Measurements from ENCODE around the gene TXNL4B.
A peak's percentile ranks its signal among the peaks of the same experiment; 100 is the strongest.
"Not testable (repeated sequence)": the region's sequence is repeated elsewhere in the genome, so short reads cannot be mapped to it uniquely, and the experiment has no call there.

The TXNL4B gene

DNA sequence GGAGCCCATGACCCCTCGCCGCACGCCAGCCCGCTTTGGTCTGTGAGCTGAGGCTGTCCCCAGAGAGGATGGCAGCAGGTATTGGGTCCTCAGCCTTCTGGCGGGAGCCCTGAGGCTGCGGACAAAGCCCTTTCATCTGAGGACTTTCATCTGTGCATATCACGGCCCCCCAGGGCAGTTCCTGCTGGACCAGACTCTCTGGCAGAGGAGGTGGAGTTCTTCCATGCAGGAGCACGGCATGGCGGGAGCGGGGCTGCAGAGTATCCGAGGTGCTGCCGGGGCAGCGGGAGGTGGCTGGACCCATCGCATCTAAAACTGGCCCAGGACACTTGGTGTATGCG lies 19.0 kb upstream of the TXNL4B start:
- DNase-seq (ENCODE audit: low read depth in 2 of 2) = no peak

DNA sequence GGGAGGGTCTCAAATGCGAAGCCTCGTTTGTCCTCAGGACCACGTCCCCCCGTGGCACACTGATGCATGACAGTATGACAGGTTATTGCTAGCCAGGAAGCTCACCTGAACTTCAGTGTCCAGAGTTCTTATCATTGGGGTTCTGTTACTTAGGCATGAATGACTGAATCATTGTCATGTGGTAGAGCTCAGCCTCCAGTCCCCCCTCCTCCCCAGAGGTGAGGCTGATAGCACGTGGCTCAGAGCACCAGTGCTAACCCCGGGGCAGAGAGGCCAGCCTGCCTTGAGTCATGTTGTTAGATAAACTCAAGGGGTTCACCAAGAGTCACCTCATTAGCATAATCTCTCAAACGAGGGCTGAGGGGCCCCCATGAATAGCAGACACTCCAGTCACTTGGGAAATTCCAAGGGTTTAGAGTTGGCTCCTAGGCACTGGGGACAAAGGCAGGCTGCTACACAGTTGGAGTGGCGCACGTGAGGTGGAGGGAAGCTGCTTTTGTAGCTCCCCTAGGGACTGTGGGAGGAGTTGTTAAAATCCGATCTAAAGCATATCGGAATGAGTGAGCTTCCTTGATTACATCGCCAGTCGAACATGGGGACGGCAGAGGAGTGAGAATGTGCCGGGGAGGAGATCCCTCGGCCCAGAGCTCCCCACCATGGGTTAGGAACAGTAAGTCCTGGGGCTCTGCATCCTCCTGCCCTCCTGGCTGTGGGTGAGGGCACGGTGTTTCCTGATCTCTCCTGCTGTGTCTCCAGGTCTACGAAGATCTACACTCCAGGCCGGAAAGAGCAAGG lies 18.4 kb upstream of the TXNL4B start:
- no peak for DNase-seq (ENCODE audit: low read depth in 2 of 2)

DNA sequence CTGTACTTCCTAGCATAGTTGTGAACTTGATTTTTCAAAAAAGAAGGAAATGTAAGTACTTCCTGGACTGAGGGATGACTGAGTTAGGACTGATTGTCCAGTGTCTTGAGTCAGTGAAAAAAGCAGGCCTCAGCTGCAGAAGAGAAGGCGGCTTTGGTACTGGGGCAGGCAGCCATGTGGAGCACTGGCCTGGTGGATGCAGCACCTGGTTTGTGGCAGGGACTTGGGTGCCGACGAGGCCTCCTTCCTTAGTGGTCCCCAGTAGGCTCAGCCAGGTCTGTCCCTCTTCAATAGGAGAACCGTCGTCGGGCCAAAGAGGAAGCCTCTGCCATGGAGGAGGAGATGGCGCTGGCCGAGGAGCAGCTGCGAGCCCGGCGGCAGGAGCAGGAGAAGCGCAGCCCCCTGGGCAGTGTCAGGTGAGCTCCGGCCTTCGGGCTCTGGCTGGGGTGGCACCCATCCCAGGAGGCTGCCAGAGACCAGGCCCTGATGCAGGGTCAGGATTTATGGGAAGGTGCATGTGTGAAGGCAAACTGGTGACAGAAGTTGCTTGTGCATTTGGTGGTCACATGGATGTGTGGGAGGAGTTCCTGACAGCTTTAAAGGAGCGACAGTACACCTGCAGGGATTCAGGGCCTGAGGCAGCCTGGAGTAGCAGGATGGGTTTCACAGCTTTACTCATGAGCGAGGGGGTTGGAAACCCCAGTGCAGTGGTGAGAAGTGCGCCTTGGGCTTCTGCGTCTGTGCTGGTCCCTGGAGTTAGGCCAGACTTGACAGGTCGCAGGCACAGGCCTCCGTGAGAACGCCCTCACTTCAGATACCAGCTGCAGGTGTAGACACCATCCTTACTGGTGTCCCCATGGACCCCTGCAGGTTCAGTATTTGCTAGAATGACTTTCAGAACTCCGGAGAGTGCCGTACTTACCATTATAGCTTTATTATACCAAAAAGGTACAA lies 17.5 kb upstream of the TXNL4B start:
- no peak for DNase-seq (ENCODE audit: low read depth in 2 of 2)

DNA sequence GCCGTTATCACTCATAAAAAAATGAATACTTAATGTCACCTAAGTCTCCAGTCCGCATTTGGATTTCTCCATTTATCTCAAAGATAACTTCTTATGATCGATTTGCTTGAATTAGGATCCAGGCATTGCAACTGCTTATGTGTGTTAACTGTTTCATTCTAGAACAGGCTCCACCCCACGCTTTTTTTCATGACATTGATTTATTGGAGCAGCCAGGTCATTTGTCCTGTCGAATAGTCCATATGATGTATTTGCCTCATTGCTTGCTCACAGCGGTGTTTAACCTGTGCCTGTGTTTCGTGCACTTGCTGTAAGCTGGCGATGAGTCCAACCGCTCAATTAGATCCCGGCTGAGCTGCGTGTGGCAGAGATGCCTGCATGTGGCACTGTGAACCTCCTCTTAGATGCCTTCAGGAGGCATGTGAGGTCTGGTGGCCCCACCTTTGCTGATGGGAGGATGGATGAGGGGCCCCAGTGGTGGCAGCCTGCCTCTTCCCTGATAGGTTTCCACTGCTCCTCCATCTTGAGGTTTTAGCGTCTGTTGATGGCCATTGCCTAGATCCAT lies 16.6 kb upstream of the TXNL4B start:
- DNase-seq (ENCODE audit: low read depth in 2 of 2) = no peak

DNA sequence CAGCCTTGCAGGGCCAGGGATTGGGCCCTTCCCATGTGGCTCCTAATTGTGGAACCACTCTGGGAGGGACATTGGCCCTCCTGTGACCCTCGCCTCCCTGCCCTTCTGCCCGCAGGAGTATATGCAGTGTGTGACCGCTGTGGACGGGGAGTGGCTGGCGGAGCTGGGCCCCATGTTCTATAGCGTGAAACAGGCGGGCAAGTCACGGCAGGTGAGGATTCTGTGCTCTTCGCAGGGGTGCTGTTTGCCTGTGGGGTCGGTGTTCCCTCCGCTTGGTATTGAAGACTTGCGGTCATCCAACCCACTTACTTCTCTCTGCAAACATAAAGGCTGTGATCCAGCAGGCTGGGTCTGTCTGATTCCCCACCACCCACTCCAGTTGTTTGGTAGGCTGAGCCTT lies 15.9 kb upstream of the TXNL4B start:
- no peak for DNase-seq (ENCODE audit: low read depth in 2 of 2)

DNA sequence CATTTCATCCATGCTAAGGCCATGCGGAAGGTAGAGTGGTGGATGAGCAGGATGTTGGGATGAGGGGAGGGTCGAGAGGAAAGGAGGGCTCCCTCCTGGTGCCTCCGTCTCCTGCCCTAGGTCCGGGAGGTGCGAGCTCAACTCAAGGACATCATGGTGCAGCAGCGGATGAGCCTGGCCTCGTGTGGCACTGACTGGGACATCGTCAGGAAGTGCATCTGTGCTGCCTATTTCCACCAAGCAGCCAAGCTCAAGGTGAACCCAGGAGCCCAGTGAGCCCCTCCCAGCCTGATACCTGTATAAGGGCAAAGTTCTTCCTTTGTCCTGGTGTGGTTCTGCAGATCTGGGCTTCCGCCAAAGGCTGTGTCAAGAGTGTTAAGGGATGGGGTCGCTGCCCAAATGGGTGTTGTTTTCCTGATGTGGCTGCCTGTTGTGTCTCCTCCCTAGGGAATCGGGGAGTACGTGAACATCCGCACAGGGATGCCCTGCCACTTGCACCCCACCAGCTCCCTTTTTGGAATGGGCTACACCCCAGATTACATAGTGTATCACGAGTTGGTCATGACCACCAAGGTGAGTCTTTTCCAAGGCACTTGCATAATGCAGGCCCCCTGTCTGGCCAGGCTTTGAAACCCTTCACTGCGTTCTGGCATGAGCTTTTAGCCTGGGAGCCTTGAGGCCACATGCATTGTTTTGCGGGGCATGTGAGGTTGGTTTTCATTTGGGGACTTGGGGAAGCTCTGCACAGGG lies 15.1 kb upstream of the TXNL4B start:
- no peak for DNase-seq (ENCODE audit: low read depth in 2 of 2)

DNA sequence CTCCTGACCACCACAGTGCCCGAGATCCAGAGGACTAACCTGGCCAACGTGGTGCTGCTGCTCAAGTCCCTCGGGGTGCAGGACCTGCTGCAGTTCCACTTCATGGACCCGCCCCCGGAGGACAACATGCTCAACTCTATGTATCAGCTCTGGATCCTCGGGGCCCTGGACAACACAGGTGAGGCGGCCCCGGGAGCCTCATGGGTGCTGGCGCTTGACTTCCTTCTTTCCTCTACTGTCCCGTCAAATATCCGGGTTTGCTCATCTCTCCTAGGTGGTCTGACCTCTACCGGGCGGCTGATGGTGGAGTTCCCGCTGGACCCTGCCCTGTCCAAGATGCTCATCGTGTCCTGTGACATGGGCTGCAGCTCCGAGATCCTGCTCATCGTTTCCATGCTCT lies 14.0 kb upstream of the TXNL4B start:
- no peak for DNase-seq (ENCODE audit: low read depth in 2 of 2)

DNA sequence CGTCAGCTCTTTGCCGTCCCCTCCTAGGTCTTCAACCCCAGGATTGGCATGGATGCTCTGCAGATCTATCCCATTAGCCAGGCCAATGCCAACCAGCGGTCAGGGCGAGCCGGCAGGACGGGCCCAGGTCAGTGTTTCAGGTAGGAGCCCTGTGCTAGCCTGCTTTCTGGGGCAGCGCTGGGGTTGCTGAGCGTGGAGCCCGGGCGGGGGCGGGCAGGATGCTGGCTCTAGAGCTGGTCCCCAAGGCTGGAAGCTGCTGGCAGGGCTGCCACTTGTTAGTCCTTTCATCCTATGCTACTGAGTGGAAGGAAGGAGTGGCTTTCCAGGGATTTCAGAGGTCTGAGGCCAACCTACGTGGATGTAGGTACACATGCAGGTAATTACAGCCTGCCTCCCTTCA lies 12.6 kb upstream of the TXNL4B start:
- no peak for DNase-seq (ENCODE audit: low read depth in 2 of 2)

DNA sequence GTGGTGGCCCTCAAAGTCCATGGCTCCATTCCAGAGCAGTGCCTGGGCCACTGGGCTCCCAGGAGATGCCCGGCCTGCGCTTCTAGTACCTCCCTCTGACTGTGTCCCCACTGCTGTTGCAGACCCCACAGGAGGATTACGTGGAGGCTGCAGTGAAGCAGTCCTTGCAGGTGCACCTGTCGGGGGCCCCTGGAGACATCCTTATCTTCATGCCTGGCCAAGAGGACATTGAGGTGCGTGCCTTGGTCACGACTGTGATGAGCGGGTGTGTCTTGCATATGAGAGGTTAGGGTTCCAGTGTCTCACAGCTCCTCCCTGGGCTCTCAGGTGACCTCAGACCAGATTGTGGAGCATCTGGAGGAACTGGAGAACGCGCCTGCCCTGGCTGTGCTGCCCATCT lies 11.5 kb upstream of the TXNL4B start:
- DNase-seq (ENCODE audit: low read depth in 2 of 2) = no peak

DNA sequence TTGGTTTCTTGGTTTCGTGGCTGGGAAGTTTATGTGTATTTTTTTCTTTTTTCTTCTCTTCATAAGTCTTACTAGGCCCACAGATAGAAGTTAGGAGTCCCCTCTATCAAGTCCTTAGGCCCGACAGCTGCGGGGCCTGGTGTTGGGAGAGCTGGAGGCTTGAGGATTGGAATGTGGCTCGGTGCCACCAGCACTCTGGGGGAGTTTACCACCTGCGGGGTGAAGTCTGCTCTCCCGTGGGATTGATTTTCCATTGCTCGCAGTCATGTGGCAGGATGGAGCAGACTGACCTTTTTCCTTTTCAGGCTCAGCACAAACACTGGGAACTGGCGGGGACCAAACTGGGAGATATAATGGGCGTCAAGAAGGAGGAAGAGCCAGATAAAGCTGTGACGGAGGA lies 7.8 kb upstream of the TXNL4B start:
- DNase-seq (ENCODE audit: low read depth in 2 of 2) = no peak

DNA sequence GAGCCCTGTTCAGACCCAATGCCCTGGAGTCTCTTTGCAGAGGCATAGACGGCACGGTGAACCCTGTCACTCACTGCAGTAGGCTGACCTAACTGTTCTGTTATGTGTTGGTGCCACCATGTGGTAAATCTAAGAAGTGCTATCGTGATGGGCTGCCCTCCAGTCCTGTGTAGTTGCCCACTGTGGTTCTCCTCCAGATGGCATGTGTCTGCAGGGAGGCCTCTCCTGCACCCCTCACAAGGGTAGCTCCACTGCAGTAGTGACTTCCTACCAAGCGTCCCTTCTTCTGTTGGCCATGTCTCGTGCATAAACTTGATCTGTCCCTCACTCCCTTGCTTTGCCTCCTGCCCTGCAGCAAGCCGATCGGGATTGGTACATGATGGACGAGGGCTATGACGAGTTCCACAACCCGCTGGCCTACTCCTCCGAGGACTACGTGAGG lies 6.0 kb upstream of the TXNL4B start:
- DNase-seq (ENCODE audit: low read depth in 2 of 2) = no peak

DNA sequence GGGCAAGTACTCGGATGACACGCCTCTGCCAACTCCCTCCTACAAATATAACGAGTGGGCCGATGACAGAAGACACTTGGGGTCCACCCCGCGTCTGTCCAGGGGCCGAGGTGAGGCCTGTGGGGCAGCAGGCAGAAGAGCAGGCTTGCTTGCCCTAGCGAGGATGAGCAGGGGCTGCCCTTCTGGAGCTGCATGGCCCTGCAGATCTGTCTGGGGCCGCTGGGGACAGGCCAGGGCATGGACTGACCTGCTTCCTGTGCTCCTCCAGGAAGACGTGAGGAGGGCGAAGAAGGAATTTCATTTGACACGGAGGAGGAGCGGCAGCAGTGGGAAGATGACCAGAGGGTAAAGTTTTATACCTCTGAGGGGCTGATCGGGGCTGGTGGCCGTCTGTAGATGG lies 5.5 kb upstream of the TXNL4B start:
- no peak for DNase-seq (ENCODE audit: low read depth in 2 of 2)

DNA sequence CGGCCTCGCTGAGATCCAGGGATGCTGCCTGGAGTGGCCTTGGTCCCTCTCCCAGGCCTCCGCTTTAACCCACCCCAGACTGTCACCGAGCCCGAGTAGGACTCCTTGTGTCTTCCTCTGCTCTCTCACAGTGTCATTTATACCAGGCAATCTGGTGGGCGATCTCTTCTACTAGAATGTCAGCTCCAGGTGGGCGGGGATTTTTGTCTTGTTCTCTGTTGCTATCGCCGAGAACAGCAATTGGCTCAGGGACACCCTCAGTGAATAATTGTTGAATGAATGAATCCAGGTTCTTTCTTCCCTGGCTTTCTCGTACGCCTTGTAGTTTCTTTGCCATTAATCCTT lies 818 bp upstream of the TXNL4B start:
- DNase-seq (ENCODE audit: low read depth in 2 of 2) = no peak

DNA sequence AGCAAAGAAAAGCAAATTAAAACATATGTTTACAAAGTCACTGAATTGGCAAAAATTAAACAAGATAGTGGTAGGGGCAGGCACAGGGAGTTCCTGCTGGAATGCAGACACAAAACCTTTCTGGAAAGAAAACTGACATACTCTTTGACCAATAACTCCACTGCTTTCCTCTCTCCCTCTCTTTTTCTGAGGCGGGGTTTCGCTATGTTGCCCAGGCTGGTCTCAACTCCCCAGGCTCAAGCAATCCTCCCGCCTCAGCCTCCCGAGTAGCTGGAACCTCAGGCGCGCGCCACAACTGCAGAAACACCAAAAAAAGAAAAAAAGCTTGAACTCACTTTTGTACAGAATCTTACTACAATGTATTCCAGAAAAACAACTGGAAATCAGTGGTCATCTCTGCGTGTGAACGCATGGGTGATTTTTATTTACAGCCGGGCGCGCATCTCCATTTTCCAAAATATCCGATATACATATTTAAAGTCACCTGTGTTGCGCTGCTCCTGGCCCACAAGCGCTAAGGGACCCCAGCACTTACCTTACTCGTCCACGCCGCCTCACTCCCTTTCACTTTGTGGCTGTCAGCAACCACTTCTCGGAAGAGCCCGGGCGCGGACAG lies 480 bp downstream of the TXNL4B start:
- DNase-seq (ENCODE audit: low read depth in 2 of 2) = peak in 1 of 2 experiments; percentile 26

DNA sequence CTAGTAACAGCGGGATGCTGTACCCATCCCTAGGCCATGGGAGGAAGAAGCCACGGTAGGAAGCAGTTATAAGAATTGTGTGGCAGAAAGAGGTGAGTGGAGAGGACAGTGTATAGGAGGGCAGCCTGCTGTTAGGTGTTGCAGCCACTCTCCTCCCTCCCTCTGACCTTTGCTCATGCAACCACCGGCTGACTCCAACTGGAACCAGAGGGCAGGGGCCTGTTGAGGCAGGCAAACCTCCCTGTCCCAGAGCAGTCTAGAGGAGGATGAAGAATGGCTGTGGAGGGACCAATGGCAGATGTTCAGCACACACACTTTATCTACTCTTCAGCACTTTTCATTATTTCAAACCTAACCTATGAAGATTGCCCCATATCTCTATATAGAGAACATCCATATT lies 2.2 kb downstream of the TXNL4B start:
- no peak for DNase-seq (ENCODE audit: low read depth in 2 of 2)

DNA sequence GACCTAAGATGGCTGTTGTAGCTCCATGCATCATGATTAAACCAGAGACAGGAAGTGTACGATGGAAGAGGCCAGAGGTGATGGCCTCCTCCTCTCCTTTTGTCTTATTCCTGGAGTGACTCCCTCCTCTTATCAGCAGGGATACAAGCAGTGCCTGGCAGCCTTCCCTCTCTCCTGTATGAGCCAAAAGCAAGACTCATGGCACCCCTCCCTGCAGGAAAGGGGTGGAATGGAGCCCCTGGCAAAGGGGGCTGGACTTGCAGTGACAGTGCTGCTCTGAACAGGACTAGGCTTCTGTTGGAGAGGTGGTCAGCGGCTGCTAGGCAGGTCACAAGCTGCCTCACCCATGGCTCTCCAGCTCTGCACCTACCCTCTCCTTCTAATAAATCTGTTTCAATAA lies 8.4 kb downstream of the TXNL4B start:
- DNase-seq (ENCODE audit: low read depth in 2 of 2) = no peak

DNA sequence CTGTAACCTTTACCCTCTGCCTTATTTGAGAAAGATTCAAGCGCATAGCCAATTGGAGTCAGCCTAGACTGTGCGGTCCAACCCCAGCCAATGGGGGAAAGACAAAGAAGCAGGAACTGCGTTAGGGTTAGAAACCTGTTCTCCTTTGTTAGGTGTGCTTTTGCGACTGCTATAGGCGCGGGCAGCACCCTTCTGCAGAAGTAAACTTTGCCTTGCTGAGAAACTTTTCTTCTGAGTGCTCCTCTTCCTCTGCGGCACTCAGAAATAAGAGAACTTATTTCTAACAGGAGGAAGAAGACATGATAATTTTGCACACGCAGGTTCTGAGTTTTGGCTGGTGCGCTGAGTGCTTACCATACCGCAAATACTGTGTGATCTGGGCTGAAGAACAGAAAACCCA lies 9.0 kb downstream of the TXNL4B start:
- DNase-seq (ENCODE audit: low read depth in 2 of 2) = no peak

DNA sequence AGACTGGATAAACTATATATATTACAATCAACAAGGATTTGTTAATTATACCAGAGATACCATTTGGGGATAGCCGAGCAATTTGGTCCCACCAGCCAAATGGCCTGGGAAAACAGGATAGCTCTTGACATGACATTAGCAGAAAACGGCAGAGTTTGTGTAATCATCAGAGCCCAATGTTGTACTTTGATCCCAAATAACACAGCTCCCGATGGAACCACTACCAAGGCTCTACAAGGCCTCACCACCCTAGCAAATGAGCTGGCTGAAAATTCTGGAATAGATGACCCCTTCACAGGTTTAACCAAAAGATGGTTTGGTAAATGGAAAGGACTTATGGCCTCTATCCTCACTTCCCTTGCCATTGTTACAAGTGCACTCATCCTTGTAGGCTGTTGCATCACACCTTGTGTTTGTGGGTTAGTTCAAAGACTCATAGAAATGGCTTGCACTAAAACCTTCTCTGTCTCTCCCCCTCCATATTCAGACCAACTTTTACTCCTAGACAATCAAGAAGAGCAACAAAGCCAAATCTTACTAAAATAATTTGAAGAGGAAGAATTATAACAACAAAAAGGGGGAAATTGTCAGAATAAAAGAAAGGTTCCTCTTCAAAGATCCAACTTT lies 9.5 kb downstream of the TXNL4B start:
- no peak for DNase-seq (ENCODE audit: low read depth in 2 of 2)

DNA sequence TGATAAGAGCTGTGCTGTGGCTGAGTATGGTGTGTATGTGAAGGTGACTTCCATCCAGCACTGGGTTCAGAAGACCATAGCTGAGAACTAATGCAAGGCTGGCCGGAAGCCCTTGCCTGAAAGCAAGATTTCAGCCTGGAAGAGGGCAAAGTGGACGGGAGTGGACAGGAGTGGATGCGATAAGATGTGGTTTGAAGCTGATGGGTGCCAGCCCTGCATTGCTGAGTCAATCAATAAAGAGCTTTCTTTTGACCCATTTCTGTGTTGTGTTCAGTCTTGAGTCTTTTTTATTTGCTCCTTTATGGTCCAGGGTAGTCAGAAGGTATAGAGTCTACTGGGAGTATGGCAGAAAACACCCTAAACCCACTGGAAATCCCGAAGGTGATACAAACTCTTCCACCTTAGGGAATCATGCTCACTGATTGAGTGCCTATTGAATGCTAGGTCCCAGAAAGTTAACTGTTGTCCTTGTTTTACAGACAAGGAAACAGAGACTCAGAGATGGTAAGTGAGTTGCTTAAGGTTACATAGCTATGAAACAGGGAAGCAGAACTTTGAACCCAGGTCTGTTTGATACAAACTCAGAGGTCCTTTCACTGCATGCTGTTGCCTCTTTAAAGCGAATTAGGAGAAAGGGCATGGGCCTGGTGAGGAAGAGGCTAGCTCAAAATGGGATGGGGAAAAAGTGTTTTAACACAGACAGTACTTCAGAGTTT lies 16.3 kb downstream of the TXNL4B start:
- not testable (repeated sequence) for DNase-seq (ENCODE audit: low read depth in 2 of 2)

DNA sequence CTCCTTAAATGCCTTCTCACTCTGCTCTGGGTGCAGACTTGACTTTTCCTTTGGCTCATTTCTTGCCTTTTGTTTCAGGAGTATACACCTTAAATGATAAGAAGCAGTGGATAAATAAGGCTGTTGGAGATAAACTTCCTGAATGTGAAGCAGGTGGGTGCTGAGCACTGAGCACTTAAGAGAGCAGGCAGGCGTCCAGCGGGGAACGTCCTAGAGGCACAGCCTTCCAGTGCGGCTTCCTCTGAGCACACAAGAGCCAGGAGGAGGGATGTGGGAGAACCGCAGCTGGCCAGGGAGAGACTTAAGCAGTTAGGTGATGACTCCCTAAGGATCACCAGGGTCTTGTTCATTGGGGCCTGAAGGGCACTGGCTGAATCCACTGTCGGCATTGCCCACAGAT lies 18.4 kb downstream of the TXNL4B start:
- DNase-seq (ENCODE audit: low read depth in 2 of 2) = not testable (repeated sequence)

Measured in fibroblast of skin of left quadriceps (primary cell).